ENCODE measurements around the gene AQP6. TPM values are rescaled to one million over a fixed set of nuclear protein-coding genes. Genes with fewer than 3 reads are reported as not detected.
A peak's percentile ranks its signal among the peaks of the same experiment; 100 is the strongest.
"Not testable (repeated sequence)": the region's sequence is repeated elsewhere in the genome, so short reads cannot be mapped to it uniquely, and the experiment has no call there.

The AQP6 gene
- total and polyA plus RNA-seq, 2 donors (not counting 1 experiment from before 2014, with no cell fraction given), result 0.17 TPM; not detected in 1

GRCh38 chr12:49987625-49988303 is 15.0 kb downstream of the AQP6 start:
- DNase-seq (ENCODE audit: low read depth in 2 of 2), result no peak
- no peaks in the 10 kb centered on the region for H3K27me3 ChIP-seq (ENCODE audit: control insufficient read depth, insufficient read depth, low read length)
- H3K9ac ChIP-seq (ENCODE audit: insufficient read depth, low read length), result no peak overlapping the region
- H3K79me2 ChIP-seq (ENCODE audit: control insufficient read depth, insufficient read depth, low read length), result no peaks in the 10 kb centered on the region
- H3K9me3 ChIP-seq (ENCODE audit: control insufficient read depth, insufficient read depth, low read depth, low read length), result no peaks in the 10 kb centered on the region
- H3K4me2 ChIP-seq (ENCODE audit: extremely low read depth, insufficient read depth, low read length), result no peak overlapping the region
- no peak overlapping the region for H3K4me3 ChIP-seq (replicated peaks in 1 of 4; ENCODE audit: control extremely low read depth in 1 of 4, insufficient read depth in 1 of 4, low read depth in 3 of 4, low read length in 4 of 4)
- peaks cover 9% of the 10 kb centered on the region for H3K4me1 ChIP-seq (ENCODE audit: control insufficient read depth, extremely low read depth, insufficient read depth, low read length)
- H4K20me1 ChIP-seq (ENCODE audit: control insufficient read depth, extremely low read depth, insufficient read depth, low read length), result no peaks in the 10 kb centered on the region
- no peak overlapping the region for H3K27ac ChIP-seq (ENCODE audit: insufficient read depth, low read length)
- no peak overlapping the region for H2AFZ ChIP-seq (ENCODE audit: low read length)
- H3K36me3 ChIP-seq (ENCODE audit: control insufficient read depth, insufficient read depth, low read length), result no peaks in the 10 kb centered on the region
- TF ChIP-seq CTCF (conservative IDR thresholded peaks at IDR 0.05 in 1 of 2, IDR thresholded peaks at IDR 0.05 in 1 of 2; ENCODE audit: low read depth in 1 of 2, low read length in 2 of 2) (no peak), EZH2 (IDR thresholded peaks at IDR 0.05; ENCODE audit: low read length, missing control alignments) (no peak)

GRCh38 chr12:49989400-49989799 is 16.7 kb downstream of the AQP6 start:
- not testable (repeated sequence) for H3K4me3 ChIP-seq (replicated peaks in 1 of 4; ENCODE audit: control extremely low read depth in 1 of 4, insufficient read depth in 1 of 4, low read depth in 3 of 4, low read length in 4 of 4); H3K27ac ChIP-seq (ENCODE audit: insufficient read depth, low read length); H2AFZ ChIP-seq (ENCODE audit: low read length); H3K4me2 ChIP-seq (ENCODE audit: extremely low read depth, insufficient read depth, low read length); H3K4me1 ChIP-seq (ENCODE audit: control insufficient read depth, extremely low read depth, insufficient read depth, low read length); H3K79me2 ChIP-seq (ENCODE audit: control insufficient read depth, insufficient read depth, low read length); H3K27me3 ChIP-seq (ENCODE audit: control insufficient read depth, insufficient read depth, low read length); H3K36me3 ChIP-seq (ENCODE audit: control insufficient read depth, insufficient read depth, low read length); H4K20me1 ChIP-seq (ENCODE audit: control insufficient read depth, extremely low read depth, insufficient read depth, low read length); H3K9me3 ChIP-seq (ENCODE audit: control insufficient read depth, insufficient read depth, low read depth, low read length); DNase-seq (ENCODE audit: low read depth in 2 of 2); H3K9ac ChIP-seq (ENCODE audit: insufficient read depth, low read length)

GRCh38 chr12:49990273-49990672 is 17.5 kb downstream of the AQP6 start:
- peak in 1 of 2 donors; percentile 74 for DNase-seq (ENCODE audit: low read depth in 2 of 2)

More at GRCh38 chr12:49990273-49990672, 17.5 kb downstream of the AQP6 start:
- Histone ChIP-seq H3K79me2 (ENCODE audit: control insufficient read depth, insufficient read depth, low read length) (no peaks in the 10 kb centered on the region), H3K9me3 (ENCODE audit: control insufficient read depth, insufficient read depth, low read depth, low read length) (no peaks in the 10 kb centered on the region), H3K4me2 (ENCODE audit: extremely low read depth, insufficient read depth, low read length) (no peak overlapping the region), H2AFZ (ENCODE audit: low read length) (no peak overlapping the region), H3K27me3 (ENCODE audit: control insufficient read depth, insufficient read depth, low read length) (no peaks in the 10 kb centered on the region), H3K4me3 (replicated peaks in 1 of 4; ENCODE audit: control extremely low read depth in 1 of 4, insufficient read depth in 1 of 4, low read depth in 3 of 4, low read length in 4 of 4) (no peak overlapping the region), H3K36me3 (ENCODE audit: control insufficient read depth, insufficient read depth, low read length) (peaks cover 4% of the 10 kb centered on the region), H3K4me1 (ENCODE audit: control insufficient read depth, extremely low read depth, insufficient read depth, low read length) (no peaks in the 10 kb centered on the region), H3K27ac (ENCODE audit: insufficient read depth, low read length) (no peak overlapping the region), H4K20me1 (ENCODE audit: control insufficient read depth, extremely low read depth, insufficient read depth, low read length) (no peaks in the 10 kb centered on the region), H3K9ac (ENCODE audit: insufficient read depth, low read length) (no peak overlapping the region)
- TF ChIP-seq EZH2 (IDR thresholded peaks at IDR 0.05; ENCODE audit: low read length, missing control alignments) (no peak), CTCF (conservative IDR thresholded peaks at IDR 0.05 in 1 of 2, IDR thresholded peaks at IDR 0.05 in 1 of 2; ENCODE audit: low read depth in 1 of 2, low read length in 2 of 2) (no peak)

All from fibroblast of lung (primary cell).